Mesothelial cell of epicardium (in vitro differentiated cells): ENCODE measurements around the gene PRDM16. TPM values are rescaled to one million over a fixed set of nuclear protein-coding genes. Genes with fewer than 3 reads are reported as not detected.

ENCODE experiments used
- DNase-seq, 2 experiments: peaks; one replicate each; pipeline ENCODE4 v3.0.0; 2021; ENCODE audit warnings: low spot score in 2 of 2; ENCODE audit not compliant: unreplicated experiment in 2 of 2
- H3K27ac Mint-ChIP-seq: 2 replicates; pipeline ENCODE4 v1.8.0; 2021; ENCODE audit warnings: mixed read lengths
- H3K27me3 Mint-ChIP-seq: 2 replicates; pipeline ENCODE4 v1.8.0; 2021; ENCODE audit warnings: low read depth, mixed read lengths
- H3K36me3 Mint-ChIP-seq: 2 replicates; pipeline ENCODE4 v1.8.0; 2021; ENCODE audit warnings: mixed read lengths
- H3K4me1 Mint-ChIP-seq: 2 replicates; pipeline ENCODE4 v1.8.0; 2021; ENCODE audit warnings: mixed read lengths
- H3K4me3 Mint-ChIP-seq: 2 replicates; pipeline ENCODE4 v1.8.0; 2021; ENCODE audit warnings: mild to moderate bottlenecking, moderate library complexity, mixed read lengths
- H3K9me3 Mint-ChIP-seq: 2 replicates; pipeline ENCODE4 v1.8.0; 2021; ENCODE audit warnings: mixed read lengths
- total RNA-seq: library from RNA; stranded (reverse); gene quantifications from 3 replicates; pipeline ENCODE4 v1.2.1, GENCODE V29; 2021
- TF ChIP-seq, protein P1 (sequence below): fragments of 200-600 bp; sonication (generic); IDR thresholded peaks from one replicate; pipeline ENCODE4 v1.5.0; 2021; ENCODE audit warnings: antibody characterized with exemption; ENCODE audit not compliant: unreplicated experiment

The PRDM16 gene
- total RNA-seq, 1 donor from 2014 or later = 1.4 TPM

DNA sequence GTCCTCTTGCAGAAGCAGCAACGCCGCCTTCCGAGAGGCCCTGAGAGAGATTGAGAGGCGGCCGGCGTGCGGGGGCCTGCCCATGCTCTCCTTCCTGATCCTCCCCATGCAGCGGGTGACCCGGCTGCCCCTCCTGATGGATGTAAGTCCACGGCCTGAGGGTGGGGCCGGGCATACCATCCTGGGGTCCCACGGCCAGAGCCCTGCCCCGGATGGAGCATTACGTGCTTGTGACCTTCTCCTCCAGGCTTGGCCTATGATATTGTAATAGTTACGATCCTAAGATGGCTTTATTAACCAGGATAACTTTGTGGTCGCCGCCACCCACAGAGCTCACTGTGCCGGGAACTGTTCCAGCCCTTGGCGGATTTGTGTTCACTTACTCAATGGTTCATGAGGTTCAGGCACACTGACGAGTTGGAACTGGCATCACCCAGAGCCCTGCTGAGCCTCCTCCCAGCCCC is 404.4 kb downstream of the PRDM16 start:
- no peak for DNase-seq
- Mint-ChIP-seq H3K36me3 (peaks cover 1% of the 10 kb centered on the region), H3K9me3 (no peaks in the 10 kb centered on the region), H3K27me3 (no peaks in the 10 kb centered on the region), H3K4me3 (no peak overlapping the region), H3K27ac (no peak overlapping the region), H3K4me1 (peaks cover 29% of the 10 kb centered on the region)
- TF ChIP-seq, protein P1, sequence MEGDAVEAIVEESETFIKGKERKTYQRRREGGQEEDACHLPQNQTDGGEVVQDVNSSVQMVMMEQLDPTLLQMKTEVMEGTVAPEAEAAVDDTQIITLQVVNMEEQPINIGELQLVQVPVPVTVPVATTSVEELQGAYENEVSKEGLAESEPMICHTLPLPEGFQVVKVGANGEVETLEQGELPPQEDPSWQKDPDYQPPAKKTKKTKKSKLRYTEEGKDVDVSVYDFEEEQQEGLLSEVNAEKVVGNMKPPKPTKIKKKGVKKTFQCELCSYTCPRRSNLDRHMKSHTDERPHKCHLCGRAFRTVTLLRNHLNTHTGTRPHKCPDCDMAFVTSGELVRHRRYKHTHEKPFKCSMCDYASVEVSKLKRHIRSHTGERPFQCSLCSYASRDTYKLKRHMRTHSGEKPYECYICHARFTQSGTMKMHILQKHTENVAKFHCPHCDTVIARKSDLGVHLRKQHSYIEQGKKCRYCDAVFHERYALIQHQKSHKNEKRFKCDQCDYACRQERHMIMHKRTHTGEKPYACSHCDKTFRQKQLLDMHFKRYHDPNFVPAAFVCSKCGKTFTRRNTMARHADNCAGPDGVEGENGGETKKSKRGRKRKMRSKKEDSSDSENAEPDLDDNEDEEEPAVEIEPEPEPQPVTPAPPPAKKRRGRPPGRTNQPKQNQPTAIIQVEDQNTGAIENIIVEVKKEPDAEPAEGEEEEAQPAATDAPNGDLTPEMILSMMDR = no peak

DNA sequence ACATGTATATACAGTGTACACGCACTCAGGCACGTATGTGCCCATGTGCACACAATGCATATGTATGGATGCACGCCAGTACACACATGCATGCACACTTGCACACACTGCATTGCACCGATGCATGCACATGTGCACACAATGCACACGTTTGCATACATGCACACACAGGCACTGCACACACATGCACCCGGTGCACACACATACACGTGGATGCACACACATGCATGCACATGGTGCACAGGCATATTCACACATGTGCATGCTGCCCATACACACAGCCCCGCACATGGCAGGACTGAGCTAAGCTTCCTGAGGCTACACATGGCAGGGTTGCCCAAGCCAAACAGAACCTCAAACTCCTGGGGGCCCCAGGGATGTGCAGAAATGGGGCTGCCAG is 405.0 kb downstream of the PRDM16 start:
- TF ChIP-seq, protein P1 = no peak
- DNase-seq = no peak
- no peak overlapping the region for H3K4me3 Mint-ChIP-seq
- H3K27me3 Mint-ChIP-seq = no peaks in the 10 kb centered on the region
- peaks cover 1% of the 10 kb centered on the region for H3K36me3 Mint-ChIP-seq
- H3K27ac Mint-ChIP-seq = no peak overlapping the region
- peaks cover 29% of the 10 kb centered on the region for H3K4me1 Mint-ChIP-seq
- H3K9me3 Mint-ChIP-seq = no peaks in the 10 kb centered on the region

DNA sequence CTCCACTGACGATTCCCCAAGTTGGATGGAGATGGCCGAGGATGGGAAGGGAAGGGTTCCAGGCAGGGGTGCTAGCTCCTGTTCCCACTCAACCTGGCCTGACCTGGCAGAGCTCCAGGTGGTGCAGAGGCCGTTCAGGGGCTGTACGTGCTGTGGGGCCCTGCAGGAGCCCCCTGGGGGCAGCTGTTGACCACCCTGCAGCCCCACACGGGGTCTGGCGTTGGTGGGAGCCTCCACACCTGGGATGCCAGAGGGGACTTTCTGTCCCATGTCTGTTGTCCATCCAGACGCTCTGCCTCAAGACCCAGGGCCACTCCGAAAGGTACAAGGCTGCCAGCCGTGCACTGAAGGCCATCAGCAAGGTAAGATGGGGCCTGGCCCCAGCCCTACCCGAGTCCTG is 405.4 kb downstream of the PRDM16 start:
- H3K36me3 Mint-ChIP-seq = peaks cover 1% of the 10 kb centered on the region
- no peaks in the 10 kb centered on the region for H3K27me3 Mint-ChIP-seq
- TF ChIP-seq, protein P1 = no peak
- no peak overlapping the region for H3K27ac Mint-ChIP-seq
- no peaks in the 10 kb centered on the region for H3K9me3 Mint-ChIP-seq
- DNase-seq = no peak
- H3K4me1 Mint-ChIP-seq = peaks cover 29% of the 10 kb centered on the region
- H3K4me3 Mint-ChIP-seq = no peak overlapping the region

DNA sequence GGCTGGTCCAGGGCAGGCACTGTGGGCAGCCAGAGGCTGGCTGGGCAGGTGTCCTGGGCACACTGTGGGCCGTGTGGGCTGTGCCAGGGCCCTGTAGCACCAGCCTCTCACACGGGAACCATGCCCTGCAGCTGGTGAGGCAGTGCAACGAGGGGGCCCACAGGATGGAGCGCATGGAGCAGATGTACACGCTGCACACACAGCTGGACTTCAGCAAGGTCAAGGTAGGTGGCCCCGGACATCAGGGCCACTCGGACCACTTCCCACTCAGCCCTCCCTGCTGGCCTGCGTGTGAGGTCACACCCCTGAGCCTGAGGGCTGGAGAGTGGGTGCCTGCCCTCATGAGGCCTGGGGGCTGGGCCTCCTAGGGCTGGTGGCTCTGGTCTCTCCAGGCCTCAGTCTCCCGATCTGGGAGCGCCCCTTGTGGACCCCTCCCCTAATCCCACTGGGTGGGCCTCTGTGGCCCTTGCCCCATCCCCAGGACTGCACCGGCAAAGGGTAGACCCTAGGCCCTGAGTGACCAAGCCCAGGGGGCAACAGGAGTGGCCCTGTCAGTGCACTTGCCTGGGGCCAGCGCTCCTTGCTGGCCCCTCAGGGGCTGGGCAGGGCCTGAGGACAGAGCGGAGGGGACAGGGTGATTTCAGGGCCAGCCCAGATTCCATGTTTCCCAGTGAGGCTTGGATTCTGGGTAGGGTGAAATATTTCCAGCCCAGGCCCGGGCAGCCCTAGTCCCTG is 407.0 kb downstream of the PRDM16 start:
- no peak for DNase-seq
- H3K27me3 Mint-ChIP-seq = no peaks in the 10 kb centered on the region
- H3K27ac Mint-ChIP-seq = no peak overlapping the region
- H3K4me3 Mint-ChIP-seq = no peak overlapping the region
- H3K9me3 Mint-ChIP-seq = no peaks in the 10 kb centered on the region
- TF ChIP-seq, protein P1 = no peak
- peaks cover 19% of the 10 kb centered on the region for H3K4me1 Mint-ChIP-seq
- H3K36me3 Mint-ChIP-seq = peaks cover 1% of the 10 kb centered on the region

DNA sequence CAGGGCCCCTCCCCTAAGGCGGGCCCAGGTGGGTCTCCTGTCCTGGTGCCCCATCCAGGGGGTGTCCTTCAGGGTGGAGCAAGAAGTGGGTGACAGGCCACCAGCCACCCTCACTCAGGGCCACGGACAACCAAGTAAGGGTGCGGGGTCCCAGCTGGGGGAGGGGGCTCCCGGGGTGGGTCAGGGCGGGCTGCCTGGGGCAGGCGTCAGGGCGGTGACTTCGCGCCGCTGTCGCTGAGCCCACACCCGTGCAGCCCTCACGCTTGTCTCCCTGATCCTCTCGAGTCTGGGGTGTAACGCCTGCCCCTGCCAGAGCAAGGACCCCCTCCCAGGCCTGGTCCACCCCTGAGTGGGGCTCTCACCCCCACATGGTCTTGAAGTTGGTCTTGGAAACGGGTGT is 407.7 kb downstream of the PRDM16 start:
- no peak for DNase-seq
- Mint-ChIP-seq H3K4me3 (no peak overlapping the region), H3K9me3 (no peaks in the 10 kb centered on the region), H3K27me3 (no peaks in the 10 kb centered on the region), H3K4me1 (peaks cover 15% of the 10 kb centered on the region), H3K36me3 (peaks cover 1% of the 10 kb centered on the region), H3K27ac (no peak overlapping the region)
- TF ChIP-seq, protein P1 = no peak
